Central memory CD8-positive, alpha-beta T cell (primary cell): ENCODE results near the gene CLDN20.
A peak's percentile ranks its signal among the peaks of the same experiment; 100 is the strongest.
"Not testable (repeated sequence)": the region's sequence is repeated elsewhere in the genome, so short reads cannot be mapped to it uniquely, and the experiment has no call there.

Experiments
- ATAC-seq: fragments of 150-1000 bp; cut with Tn5 transposase; replicated peaks from 2 replicates; pipeline ENCODE4 v1.10.0; 2022; ENCODE audit warnings: mild to moderate bottlenecking, moderate FRiP score, moderate number of reproducible peaks; ENCODE audit not compliant: poor library complexity, severe bottlenecking; ENCODE audit errors: extremely low read depth
- DNase-seq, 2 donors: peaks; one replicate each; pipeline ENCODE4 v3.0.0; 2021; ENCODE audit warnings: low spot score in 2 of 2
- H3K27ac Mint-ChIP-seq: one replicate; pipeline ENCODE4 v1.8.0; 2022; ENCODE audit warnings: low read depth, mild to moderate bottlenecking, moderate library complexity, mixed read lengths
- H3K27me3 Mint-ChIP-seq: one replicate; pipeline ENCODE4 v1.8.0; 2022; ENCODE audit warnings: mixed read lengths
- H3K36me3 Mint-ChIP-seq: one replicate; pipeline ENCODE4 v1.8.0; 2022; ENCODE audit warnings: mild to moderate bottlenecking, moderate library complexity, mixed read lengths; ENCODE audit not compliant: insufficient read depth
- H3K4me1 Mint-ChIP-seq: one replicate; pipeline ENCODE4 v1.8.0; 2022; ENCODE audit warnings: mixed read lengths
- H3K4me3 Mint-ChIP-seq: one replicate; pipeline ENCODE4 v1.8.0; 2022; ENCODE audit warnings: mild to moderate bottlenecking, moderate library complexity, mixed read lengths
- H3K9me3 Mint-ChIP-seq: one replicate; pipeline ENCODE4 v1.8.0; 2022; ENCODE audit warnings: mixed read lengths

CLDN20 gene

DNA sequence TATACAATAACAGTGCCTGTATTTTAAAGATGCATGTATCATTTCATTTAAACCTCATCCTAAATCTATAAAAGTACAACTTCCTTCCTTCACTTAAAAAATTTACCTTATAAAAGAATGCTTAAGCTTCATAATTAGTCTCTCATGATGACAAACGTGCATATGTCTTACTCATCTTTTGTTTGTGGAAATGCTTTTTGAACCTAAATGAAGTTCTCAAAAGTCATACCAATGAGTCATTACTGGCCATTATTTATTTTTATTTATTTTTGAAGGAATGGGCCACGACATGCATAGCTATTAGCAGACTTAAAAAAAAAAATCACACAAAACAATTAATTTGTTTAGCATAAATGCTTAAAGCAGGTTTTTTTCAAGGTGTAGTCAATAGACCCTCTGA, 46.8 kb downstream of the CLDN20 start:
- Mint-ChIP-seq H3K4me1 (peaks cover 49% of the 10 kb centered on the region), H3K27me3 (no peaks in the 10 kb centered on the region), H3K4me3 (no peak overlapping the region), H3K27ac (no peak overlapping the region), H3K36me3 (peaks cover 24% of the 10 kb centered on the region), H3K9me3 (no peaks in the 10 kb centered on the region)
- ATAC-seq (no peak), DNase-seq (no peak)

DNA sequence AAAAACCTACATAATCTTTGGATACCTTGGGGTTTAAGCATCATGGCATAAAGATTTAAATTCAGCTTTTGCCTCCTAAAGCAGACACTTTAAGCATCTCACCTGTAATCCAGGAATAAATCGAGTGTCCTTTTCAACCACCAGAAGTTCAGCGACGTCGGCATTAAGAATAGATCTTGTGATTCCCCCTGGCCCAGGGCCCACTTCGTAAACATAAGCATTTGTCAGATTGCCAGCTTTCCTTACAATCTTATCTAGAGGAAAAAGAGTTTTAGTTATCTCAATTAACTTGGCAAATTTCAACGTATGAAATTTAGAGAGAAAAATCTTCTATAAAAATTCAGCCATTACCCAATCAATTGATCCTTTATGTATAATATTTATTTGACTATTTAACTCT, 47.3 kb downstream of the CLDN20 start:
- Mint-ChIP-seq H3K36me3 (peaks cover 21% of the 10 kb centered on the region), H3K4me1 (peaks cover 49% of the 10 kb centered on the region), H3K27ac (no peak overlapping the region), H3K4me3 (no peak overlapping the region), H3K27me3 (no peaks in the 10 kb centered on the region), H3K9me3 (no peaks in the 10 kb centered on the region)
- no peak for DNase-seq
- no peak for ATAC-seq

DNA sequence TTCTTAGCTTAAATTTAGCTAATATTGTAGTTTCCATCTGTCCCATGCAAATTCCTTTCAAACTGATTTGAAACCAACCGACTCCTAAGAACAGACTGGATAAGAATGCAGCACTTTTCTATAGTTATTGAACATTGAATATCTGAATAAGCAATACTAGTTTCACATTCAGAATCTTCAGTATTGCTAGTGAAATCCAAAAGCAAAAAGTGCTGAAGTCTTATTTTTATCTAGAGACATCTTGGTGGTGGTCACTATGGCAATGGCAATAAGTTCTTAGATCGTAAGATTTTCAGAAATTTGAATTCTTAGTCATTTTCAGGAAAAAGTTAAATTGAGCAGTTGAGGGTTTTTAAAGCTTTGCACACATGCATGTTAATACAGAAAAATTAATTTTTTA, 47.8 kb downstream of the CLDN20 start:
- ATAC-seq (no peak), DNase-seq (no peak)
- Mint-ChIP-seq H3K36me3 (peaks cover 21% of the 10 kb centered on the region), H3K4me1 (peaks cover 49% of the 10 kb centered on the region), H3K9me3 (no peaks in the 10 kb centered on the region), H3K27ac (no peak overlapping the region), H3K4me3 (no peak overlapping the region), H3K27me3 (no peaks in the 10 kb centered on the region)

DNA sequence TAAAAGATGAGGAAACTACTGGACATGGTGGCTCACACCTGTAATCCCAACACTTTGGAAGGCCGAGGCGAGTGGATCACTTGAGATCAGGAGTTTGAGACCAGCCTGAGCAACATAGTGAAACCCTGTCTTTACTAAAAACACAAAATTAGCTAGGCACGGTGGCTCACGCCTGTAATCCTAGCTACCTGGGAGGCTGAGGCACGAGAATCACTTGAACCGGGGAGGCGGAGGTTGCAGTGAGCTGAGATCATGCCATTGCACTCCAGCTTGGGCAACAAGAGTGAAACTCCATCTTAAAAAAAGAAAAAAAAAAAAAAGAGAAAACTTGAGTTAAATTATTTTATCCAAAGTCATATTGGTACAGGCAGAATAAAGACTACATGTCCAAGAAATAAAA, 49.1 kb downstream of the CLDN20 start:
- H3K4me3 Mint-ChIP-seq, result peak overlapping the region; percentile 94
- peaks cover 19% of the 10 kb centered on the region for H3K36me3 Mint-ChIP-seq
- ATAC-seq, H3K27me3 Mint-ChIP-seq, DNase-seq, H3K9me3 Mint-ChIP-seq: not testable (repeated sequence)
- peak overlapping the region; percentile 96 for H3K27ac Mint-ChIP-seq
- H3K4me1 Mint-ChIP-seq, result peaks cover 39% of the 10 kb centered on the region

DNA sequence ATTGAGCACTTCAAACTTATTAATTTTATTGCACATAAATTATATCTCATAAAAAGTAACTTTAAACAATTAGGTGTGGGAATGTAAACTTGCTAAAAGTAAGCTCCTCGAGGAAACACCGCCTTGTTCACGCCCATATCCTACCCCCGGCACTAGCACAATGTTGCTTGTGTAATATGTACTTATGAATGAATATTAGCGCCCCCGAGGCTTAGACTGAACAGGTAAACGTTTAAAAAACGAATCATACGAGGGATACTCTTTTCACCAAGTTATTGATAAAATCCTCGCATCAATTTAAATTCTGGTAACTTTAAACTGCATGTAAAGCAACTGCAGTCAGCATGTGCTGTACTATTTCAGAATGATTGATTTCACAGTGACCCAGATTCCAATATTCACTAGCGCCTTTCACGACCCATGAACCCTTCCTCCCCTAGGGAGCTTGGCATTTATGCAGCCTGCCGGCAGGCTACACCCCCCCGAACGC, 49.8 kb downstream of the CLDN20 start:
- DNase-seq (no peak), ATAC-seq (peak; percentile 20)
- H3K4me3 Mint-ChIP-seq, result peak overlapping the region; percentile 94
- H3K36me3 Mint-ChIP-seq, result peaks cover 19% of the 10 kb centered on the region
- H3K27ac Mint-ChIP-seq, result peak overlapping the region; percentile 96
- H3K27me3 Mint-ChIP-seq, result no peaks in the 10 kb centered on the region
- peaks cover 36% of the 10 kb centered on the region for H3K4me1 Mint-ChIP-seq
- no peaks in the 10 kb centered on the region for H3K9me3 Mint-ChIP-seq

DNA sequence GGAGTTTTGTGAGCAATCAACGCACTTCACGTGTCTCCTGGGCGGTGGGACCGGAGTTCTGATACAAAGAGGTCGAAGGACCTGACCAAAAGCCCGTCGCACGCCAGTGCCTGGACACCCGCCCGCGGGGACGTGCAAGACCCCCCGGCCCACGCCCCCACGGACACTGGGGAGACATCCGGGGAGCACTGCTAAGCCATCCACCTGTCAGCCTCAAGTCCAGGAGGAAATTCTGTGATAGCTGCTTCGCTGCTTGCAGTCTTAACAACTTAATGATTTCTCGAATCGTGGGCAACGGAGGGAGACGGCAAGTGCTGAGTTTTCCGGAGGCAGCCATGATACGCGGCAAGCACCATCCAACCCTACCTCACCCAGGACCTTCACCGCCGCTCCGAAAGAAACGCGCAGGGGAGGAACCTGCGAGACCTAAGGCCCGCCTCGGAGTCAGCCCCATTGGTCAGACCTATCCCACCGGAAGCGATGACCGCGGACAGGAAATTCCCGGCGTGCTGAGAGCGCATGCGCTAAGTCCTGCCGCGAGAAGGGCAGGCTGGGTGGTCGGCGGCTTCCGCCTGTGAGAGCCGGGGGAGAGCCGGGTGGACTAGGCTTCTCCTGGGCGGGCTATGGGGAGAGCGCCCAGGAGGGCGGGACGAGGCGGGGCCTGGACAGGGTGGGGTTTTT, 50.4 kb downstream of the CLDN20 start, which contains the start of gene TFB1M:
TFB1M (minus strand) TSS at position 393 of the 681 bp plus-strand sequence; CDS start at position 337, 56 bp downstream.
- peak within 1 kb of the TSS; percentile 94 for H3K4me3 Mint-ChIP-seq
- ATAC-seq, result peak; percentile 95
- peak within 1 kb of the TSS; percentile 96 for H3K27ac Mint-ChIP-seq
- peaks cover 32% of the 10 kb centered on the region for H3K4me1 Mint-ChIP-seq
- H3K36me3 Mint-ChIP-seq, result peaks cover 19% of the 10 kb centered on the region
- H3K27me3 Mint-ChIP-seq, result no peaks in the 10 kb centered on the region
- H3K9me3 Mint-ChIP-seq, result no peaks in the 10 kb centered on the region
- DNase-seq, result peak; percentile 91 to 95

DNA sequence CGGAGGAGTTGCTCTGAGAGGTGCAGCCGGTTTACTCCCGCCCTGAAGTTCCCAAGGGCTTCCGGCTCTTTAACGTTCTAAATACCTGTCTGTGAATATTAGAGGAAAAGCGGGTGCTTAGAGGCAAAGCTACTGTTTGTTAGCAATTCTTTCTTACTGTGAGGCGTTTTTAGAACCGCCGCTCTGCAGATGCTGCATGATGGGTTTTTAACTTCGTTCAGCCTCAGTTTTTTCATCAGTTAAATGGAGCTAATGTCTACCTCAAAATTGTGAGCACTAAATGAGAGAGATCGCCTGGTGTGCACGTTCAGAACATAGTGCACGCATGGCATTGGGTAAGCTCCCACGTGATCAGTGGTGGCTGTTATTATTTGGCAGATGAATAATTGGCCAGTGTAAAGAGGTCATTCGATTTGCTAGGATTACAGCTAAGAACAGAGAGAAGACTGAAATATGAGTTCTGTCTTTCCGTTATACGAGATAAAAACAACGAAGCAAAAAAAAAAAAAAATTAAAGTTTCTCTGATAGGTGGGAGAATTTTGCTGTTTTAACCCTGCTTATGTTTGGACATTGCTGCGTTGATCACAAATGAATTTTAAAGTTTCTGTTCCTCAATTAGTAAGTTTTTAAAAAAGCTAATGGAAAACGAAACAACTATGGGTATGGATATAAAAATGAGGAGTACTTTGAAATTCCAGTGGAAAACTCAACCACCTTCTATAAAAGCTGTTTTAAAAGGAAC, 51.1 kb downstream of the CLDN20 start:
- Mint-ChIP-seq H3K36me3 (peaks cover 16% of the 10 kb centered on the region), H3K4me3 (peak overlapping the region; percentile 94), H3K9me3 (no peaks in the 10 kb centered on the region), H3K4me1 (peaks cover 30% of the 10 kb centered on the region), H3K27ac (peak overlapping the region; percentile 96), H3K27me3 (peaks cover 1% of the 10 kb centered on the region)
- DNase-seq, result no peak
- peak; percentile 28 for ATAC-seq

DNA sequence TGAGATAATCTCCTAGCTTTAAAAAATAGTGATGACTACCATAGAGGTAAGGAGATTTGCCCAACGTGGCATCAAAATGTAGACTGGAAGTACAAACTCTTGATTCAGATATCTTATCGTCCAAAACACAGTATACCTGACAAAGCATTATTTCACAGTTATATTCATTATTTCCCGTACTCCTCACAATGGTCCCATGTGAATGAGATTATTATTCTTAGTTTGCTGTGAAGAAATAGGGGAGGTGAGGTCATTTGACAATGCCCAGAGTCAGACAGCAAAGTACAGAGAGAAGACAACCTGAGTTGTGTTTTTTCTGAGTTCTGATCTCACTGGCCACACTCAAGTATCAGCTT, 51.7 kb downstream of the CLDN20 start:
- no peak for ATAC-seq
- peaks cover 26% of the 10 kb centered on the region for H3K4me1 Mint-ChIP-seq
- no peaks in the 10 kb centered on the region for H3K9me3 Mint-ChIP-seq
- peak overlapping the region; percentile 96 for H3K27ac Mint-ChIP-seq
- H3K4me3 Mint-ChIP-seq, result peak overlapping the region; percentile 94
- DNase-seq, result no peak
- H3K27me3 Mint-ChIP-seq, result peaks cover 7% of the 10 kb centered on the region
- H3K36me3 Mint-ChIP-seq, result peaks cover 16% of the 10 kb centered on the region

DNA sequence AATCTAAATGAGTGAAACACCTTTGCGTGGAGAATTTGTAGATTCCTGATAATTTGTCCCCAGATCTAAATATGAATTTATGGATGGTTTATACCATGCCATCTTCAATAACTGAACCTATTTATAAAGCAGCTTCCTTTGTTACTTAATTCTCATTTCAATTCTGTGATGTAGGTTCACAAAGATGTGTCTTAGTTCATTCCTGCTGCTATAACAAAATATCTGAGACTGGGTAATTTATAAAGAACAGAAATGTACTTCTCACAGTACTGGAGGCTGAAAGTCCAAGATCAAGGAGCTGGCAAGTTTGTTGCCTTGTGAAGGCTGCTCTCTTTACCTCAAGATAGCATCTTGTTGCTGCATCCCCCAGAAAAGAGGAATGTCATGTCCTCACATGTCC, 52.6 kb downstream of the CLDN20 start:
- H3K4me1 Mint-ChIP-seq, result peaks cover 23% of the 10 kb centered on the region
- no peaks in the 10 kb centered on the region for H3K9me3 Mint-ChIP-seq
- H3K36me3 Mint-ChIP-seq, result peaks cover 12% of the 10 kb centered on the region
- peaks cover 15% of the 10 kb centered on the region for H3K27me3 Mint-ChIP-seq
- no peak overlapping the region for H3K4me3 Mint-ChIP-seq
- DNase-seq (no peak), ATAC-seq (no peak)
- no peak overlapping the region for H3K27ac Mint-ChIP-seq

DNA sequence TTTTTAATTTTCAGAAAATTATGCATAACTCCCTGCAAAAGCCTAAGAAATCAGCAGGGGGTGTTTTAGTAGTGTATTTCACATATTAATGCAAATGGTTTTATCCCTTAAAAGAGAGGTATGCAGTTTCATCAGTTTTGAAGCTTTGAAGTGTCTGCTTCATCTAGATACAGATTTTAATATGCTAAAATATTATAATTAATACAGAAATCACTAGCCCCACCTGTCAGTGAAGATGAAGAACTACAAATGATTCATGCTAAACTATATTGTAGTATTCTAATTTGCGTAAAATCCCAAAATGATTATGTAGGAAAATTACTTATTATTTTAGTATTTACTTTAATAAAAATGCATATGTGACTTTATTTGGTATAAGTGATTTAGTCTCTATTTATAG, 53.4 kb downstream of the CLDN20 start:
- Mint-ChIP-seq H3K27me3 (peaks cover 21% of the 10 kb centered on the region), H3K27ac (no peak overlapping the region), H3K4me3 (no peak overlapping the region), H3K9me3 (no peaks in the 10 kb centered on the region), H3K36me3 (peaks cover 10% of the 10 kb centered on the region), H3K4me1 (peaks cover 19% of the 10 kb centered on the region)
- DNase-seq, result no peak
- no peak for ATAC-seq

DNA sequence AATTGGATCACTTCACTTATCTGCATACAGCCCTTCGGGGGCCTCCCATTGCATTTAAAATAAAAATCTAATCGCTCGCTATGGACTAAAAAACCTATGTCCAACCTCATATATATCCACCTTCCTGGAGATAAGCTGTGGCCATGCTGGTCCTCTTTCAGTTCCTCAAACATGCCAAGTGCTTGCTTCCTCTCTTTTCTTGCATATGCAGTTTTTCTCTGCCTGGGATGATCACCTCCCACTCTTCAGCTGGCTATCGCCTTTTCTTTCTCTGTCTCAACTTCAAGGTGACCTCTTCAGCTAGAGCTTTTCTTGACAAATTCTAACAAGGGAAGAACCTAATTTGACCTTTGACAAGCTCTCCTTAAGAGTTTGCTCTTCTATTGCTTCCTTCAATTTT, 56.1 kb downstream of the CLDN20 start:
- Mint-ChIP-seq H3K27ac (no peak overlapping the region), H3K36me3 (no peaks in the 10 kb centered on the region), H3K27me3 (peaks cover 21% of the 10 kb centered on the region), H3K4me3 (no peak overlapping the region), H3K9me3 (no peaks in the 10 kb centered on the region), H3K4me1 (peaks cover 7% of the 10 kb centered on the region)
- DNase-seq (no peak), ATAC-seq (no peak)

DNA sequence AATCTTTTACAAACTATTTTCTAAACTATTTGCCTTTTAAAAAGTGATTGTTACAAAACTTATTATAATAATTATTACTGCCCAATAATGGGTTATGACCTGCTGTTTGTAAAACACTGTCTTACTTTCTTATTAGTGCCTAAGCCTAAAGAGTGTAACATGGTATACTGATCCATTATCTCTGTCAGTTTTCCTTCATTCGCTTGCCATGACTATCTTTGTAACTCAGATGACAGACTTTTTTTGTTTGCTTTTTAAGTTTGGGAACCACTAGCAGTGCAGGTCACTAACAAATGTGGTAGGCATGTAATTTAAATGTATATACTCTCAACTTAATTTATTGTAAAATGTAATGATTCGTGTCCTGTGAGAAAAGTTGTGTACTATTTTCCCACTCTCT, 60.4 kb downstream of the CLDN20 start:
- no peaks in the 10 kb centered on the region for H3K36me3 Mint-ChIP-seq
- no peak for DNase-seq
- peaks cover 21% of the 10 kb centered on the region for H3K27me3 Mint-ChIP-seq
- H3K4me3 Mint-ChIP-seq, result no peak overlapping the region
- no peak overlapping the region for H3K27ac Mint-ChIP-seq
- no peaks in the 10 kb centered on the region for H3K9me3 Mint-ChIP-seq
- H3K4me1 Mint-ChIP-seq, result peaks cover 6% of the 10 kb centered on the region
- ATAC-seq, result no peak

DNA sequence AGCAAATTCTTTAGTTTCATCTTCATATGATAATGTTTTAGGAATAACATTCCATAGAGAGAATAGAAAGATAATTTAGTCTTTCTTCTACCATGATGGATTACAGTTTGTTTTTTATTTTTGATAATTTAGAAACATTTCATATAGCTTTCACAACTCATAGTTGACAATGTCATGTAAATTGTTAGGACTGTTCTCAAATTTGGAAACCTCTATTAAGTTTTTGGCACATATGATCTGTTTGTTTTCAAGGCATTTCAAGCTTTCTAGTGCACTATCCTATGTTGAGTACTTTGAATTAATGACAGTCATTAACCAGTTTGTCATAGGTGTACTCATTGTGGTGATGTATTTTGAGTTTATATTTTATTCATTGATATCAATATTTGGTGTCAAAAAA, 61.2 kb downstream of the CLDN20 start:
- DNase-seq, result no peak
- H3K27me3 Mint-ChIP-seq, result peaks cover 19% of the 10 kb centered on the region
- H3K27ac Mint-ChIP-seq, result no peak overlapping the region
- H3K36me3 Mint-ChIP-seq, result no peaks in the 10 kb centered on the region
- H3K4me1 Mint-ChIP-seq, result peaks cover 6% of the 10 kb centered on the region
- H3K4me3 Mint-ChIP-seq, result no peak overlapping the region
- ATAC-seq, result no peak
- H3K9me3 Mint-ChIP-seq, result no peaks in the 10 kb centered on the region
